A549 (cell line): Measurements from ENCODE around the gene UFC1. TPM values are rescaled to one million over a fixed set of nuclear protein-coding genes. Genes with fewer than 3 reads are reported as not detected.

Source experiments
- ATAC-seq, 2 experiments: fragments of 200-7000 bp in 1 of 2; fragments of >200 bp in 1 of 2; cut with Nextera tagmentation in 1 of 2; cut with Tn5 transposase in 1 of 2; 3 replicates each; pipeline versions ENCODE4 v1.8.0 to v1.9.1; 2018 to 2020; ENCODE audit warnings: mild to moderate bottlenecking in 1 of 2, moderate library complexity in 1 of 2
- CTCF ChIA-PET: fragments of 300-600 bp; sonication (Branson Sonifier 250); formaldehyde crosslinking; extraction: SDS; loops from one replicate; lab custom pipeline; 2021; ENCODE audit warnings: antibody characterized with exemption, inconsistent platforms; lab: Yijun Ruan, JAX
- POLR2A ChIA-PET: fragments of 350-600 bp; formaldehyde crosslinking; extraction: SDS; loops from one replicate; lab custom pipeline; 2021; ENCODE audit warnings: antibody characterized with exemption, inconsistent platforms; lab: Yijun Ruan, JAX
- DNase-seq, 2 experiments: peaks; one replicate each; pipeline versions ENCODE4 v3.0.0 to v3.0.0-alpha.2; 2011 to 2016; ENCODE audit warnings: low read depth in 1 of 2, low spot score in 1 of 2
- FAIRE-seq: peaks from 2 replicates; lab custom pipeline; 2011; peaks lifted over from hg19 to GRCh38; lab: Jason Lieb, UNC
- H3K27ac ChIP-seq, 2 experiments: fragments of >200 bp; sonication (Bioruptor Twin); formaldehyde crosslinking; 3 replicates each; pipeline ENCODE4 v1.5.1; 2016 to 2017
- H3K4me1 ChIP-seq: fragments of >200 bp; sonication (Bioruptor Twin); formaldehyde crosslinking; 3 replicates; pipeline ENCODE4 v1.6.1; 2016
- H3K4me2 ChIP-seq: fragments of >200 bp; sonication (Bioruptor Twin); formaldehyde crosslinking; 3 replicates; pipeline ENCODE4 v1.6.1; 2016
- H3K4me3 ChIP-seq: fragments of >200 bp; sonication (Bioruptor Twin); formaldehyde crosslinking; 3 replicates; pipeline ENCODE4 v1.5.1; 2016
- H3K9me3 ChIP-seq: fragments of >200 bp; sonication (Bioruptor Twin); formaldehyde crosslinking; 3 replicates; pipeline ENCODE4 v1.6.1; 2016
- BHLHE40 ChIP-seq: IDR thresholded peaks from 2 replicates; pipeline ENCODE4 v1.6.1; 2012; ENCODE audit warnings: low read depth, low read length, inconsistent platforms
- CBX8 ChIP-seq: fragments of 200-600 bp; sonication (generic); IDR thresholded peaks from 2 replicates; pipeline ENCODE4 v1.6.1; 2016
- CHD2 ChIP-seq: fragments of 150-350 bp; IDR thresholded peaks from 2 replicates; pipeline ENCODE4 v1.6.1; 2014; ENCODE audit warnings: low read length; ENCODE audit not compliant: partially characterized antibody
- CHD4 ChIP-seq: fragments of 200-600 bp; sonication (generic); IDR thresholded peaks from 2 replicates; pipeline ENCODE4 v1.6.1; 2016; ENCODE audit warnings: antibody characterized with exemption, mild to moderate bottlenecking, borderline replicate concordance
- EHF ChIP-seq: fragments of 250-450 bp; sonication (Bioruptor Pico); IDR thresholded peaks from 2 replicates; pipeline ENCODE4 v1.5.0; 2020; ENCODE audit warnings: mild to moderate bottlenecking
- FOXS1 ChIP-seq: fragments of 250-450 bp; sonication (Bioruptor Pico); IDR thresholded peaks from 2 replicates; pipeline ENCODE4 v1.5.0; 2020; ENCODE audit warnings: mild to moderate bottlenecking, moderate library complexity
- HDAC2 ChIP-seq: fragments of 200-600 bp; sonication (generic); IDR thresholded peaks from 2 replicates; pipeline ENCODE4 v1.6.1; 2016
- HEYL ChIP-seq: fragments of 250-450 bp; sonication (Bioruptor Pico); IDR thresholded peaks from 2 replicates; pipeline ENCODE4 v1.8.0; 2021; ENCODE audit warnings: mild to moderate bottlenecking, moderate library complexity
- HOXB5 ChIP-seq: fragments of 250-450 bp; sonication (Bioruptor Pico); IDR thresholded peaks from 2 replicates; pipeline ENCODE4 v1.5.0; 2020; ENCODE audit warnings: mild to moderate bottlenecking, moderate library complexity
- JUN ChIP-seq, 2 experiments: fragments of >200 bp; sonication (Bioruptor Twin); formaldehyde crosslinking; IDR thresholded peaks; 2 replicates in 1 of 2; 3 replicates in 1 of 2; pipeline ENCODE4 v1.6.1; 2016 to 2017
- JUNB ChIP-seq: fragments of >200 bp; sonication (Bioruptor Twin); formaldehyde crosslinking; IDR thresholded peaks from 2 replicates; pipeline ENCODE4 v1.6.1; 2016
- KDM1A ChIP-seq: fragments of 200-600 bp; sonication (generic); IDR thresholded peaks from 2 replicates; pipeline ENCODE4 v1.6.1; 2016; ENCODE audit warnings: low read depth, mild to moderate bottlenecking
- KDM5A ChIP-seq: fragments of 200-600 bp; sonication (generic); IDR thresholded peaks from 2 replicates; pipeline ENCODE4 v1.6.1; 2016; ENCODE audit warnings: antibody characterized with exemption, mild to moderate bottlenecking
- MAFK ChIP-seq: fragments of 450-650 bp; IDR thresholded peaks from 2 replicates; pipeline ENCODE4 v1.6.1; 2014; ENCODE audit not compliant: partially characterized antibody
- PHF8 ChIP-seq: fragments of 200-600 bp; sonication (generic); IDR thresholded peaks from 2 replicates; pipeline ENCODE4 v1.6.1; 2016; ENCODE audit warnings: low read depth, mild to moderate bottlenecking, antibody characterized with exemption, moderate library complexity, borderline replicate concordance
- POLR2AphosphoS2 ChIP-seq: conservative IDR thresholded peaks from 2 replicates; pipeline ENCODE4 v1.6.1; 2012; ENCODE audit warnings: low read length, improper control_type of control experiment, inconsistent platforms
- RCOR1 ChIP-seq: fragments of 150-350 bp; IDR thresholded peaks from 2 replicates; pipeline ENCODE4 v1.6.1; 2014; ENCODE audit warnings: antibody characterized with exemption, low read length, low read depth
- SMC3 ChIP-seq: fragments of >200 bp; sonication (Bioruptor Twin); formaldehyde crosslinking; IDR thresholded peaks from 3 replicates; pipeline ENCODE4 v1.6.1; 2018; ENCODE audit warnings: inconsistent platforms
- TP53 ChIP-seq: fragments of 250-450 bp; sonication (Bioruptor Pico); IDR thresholded peaks from 2 replicates; pipeline ENCODE4 v1.5.0; 2021; ENCODE audit warnings: mild to moderate bottlenecking, moderate library complexity
- ZFP36 ChIP-seq: fragments of 450-650 bp; IDR thresholded peaks from 2 replicates; pipeline ENCODE4 v1.6.1; 2014; ENCODE audit warnings: borderline replicate concordance; ENCODE audit not compliant: partially characterized antibody
- WGBS: methylation state at CpG from one replicate; pipeline ENCODE4 v1.1.6; 2017; ENCODE audit errors: missing lambda C conversion rate; 5-methylcytosine and 5-hydroxymethylcytosine counted together
- polyA plus RNA-seq, 4 experiments: library from polyadenylated mRNA; depleted of rRNA in 3 of 4; stranded (reverse); fragments of >200 nt; fragmentation: RNase III in 1 of 4; extraction: RNeasy Plus Mini Kit Qiagen cat#74134 plus additional on column Dnase treatment in 1 of 4; gene quantifications; 2 replicates in 3 of 4; 3 replicates in 1 of 4; pipeline ENCODE4 v1.2.3, GENCODE V29; 2011 to 2017
- TF ChIP-seq, protein P1 (sequence below): fragments of >200 bp; sonication (Bioruptor Twin); formaldehyde crosslinking; IDR thresholded peaks from 3 replicates; pipeline ENCODE4 v1.5.1; 2016
- TF ChIP-seq, protein P2 (sequence below): fragments of 250-450 bp; sonication (Bioruptor Pico); IDR thresholded peaks from 2 replicates; pipeline ENCODE4 v1.5.0; 2020; ENCODE audit warnings: low read depth, mild to moderate bottlenecking, moderate library complexity
- TF ChIP-seq, protein P3 (sequence below): fragments of 250-450 bp; sonication (Bioruptor Pico); IDR thresholded peaks from 2 replicates; pipeline ENCODE4 v1.5.0; 2021; ENCODE audit warnings: mild to moderate bottlenecking, moderate library complexity, borderline replicate concordance
- TF ChIP-seq, protein P4 (sequence below): fragments of 200-600 bp; sonication (generic); IDR thresholded peaks from 2 replicates; pipeline ENCODE4 v1.6.1; 2016; ENCODE audit warnings: antibody characterized with exemption, mild to moderate bottlenecking, moderate library complexity
- TF ChIP-seq, protein P5 (sequence below): fragments of >200 bp; sonication (Bioruptor Twin); formaldehyde crosslinking; IDR thresholded peaks from 3 replicates; pipeline ENCODE4 v1.6.1; 2016
- TF ChIP-seq, protein P6 (sequence below): IDR thresholded peaks from 2 replicates; pipeline ENCODE4 v1.6.1; 2012
- TF ChIP-seq, protein P7 (sequence below): fragments of 150-350 bp; IDR thresholded peaks from 2 replicates; pipeline ENCODE4 v1.6.1; 2014; ENCODE audit warnings: low read depth, mild to moderate bottlenecking, low read length

Gene UFC1
- polyA plus RNA-seq, 2 of the 4 experiments (the other 2 are of a cell fraction) = 115 to 153 TPM

DNA sequence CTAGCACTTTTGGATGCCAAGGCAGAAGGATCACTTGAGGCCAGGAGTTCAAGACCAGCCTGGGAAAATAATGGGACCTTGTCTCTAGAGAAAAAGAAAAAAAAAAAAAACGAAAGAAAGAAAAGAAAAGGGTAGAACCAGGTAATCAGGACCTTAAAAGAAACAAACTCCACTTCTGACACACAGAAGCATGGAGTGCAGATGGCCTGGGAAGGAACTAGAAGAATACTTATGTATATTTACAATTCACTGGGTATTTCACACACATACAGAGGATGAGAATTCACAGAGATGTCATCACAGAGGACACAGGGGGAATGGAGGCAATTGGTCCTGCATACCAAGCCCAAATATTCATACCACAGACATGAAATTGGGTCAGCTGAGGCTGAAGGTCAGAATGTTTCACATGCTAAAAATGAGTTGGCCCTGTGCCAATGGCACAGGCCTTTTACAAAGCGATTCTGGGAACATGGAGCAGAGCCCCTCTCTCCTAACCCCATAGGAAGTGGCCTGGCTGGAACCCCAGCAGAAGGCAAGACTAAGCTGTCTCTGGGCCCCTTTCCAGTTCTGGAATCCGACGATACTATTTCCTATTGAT lies 19.1 kb downstream of the UFC1 start:
- H3K4me3 ChIP-seq = no peak overlapping the region
- H3K4me1 ChIP-seq = peaks cover 10% of the 10 kb centered on the region; the same call in 2 of the 3 replicates
- H3K4me2 ChIP-seq = no peak overlapping the region
- FAIRE-seq (no peak), ATAC-seq (no peak), DNase-seq (no peak)
- no peak overlapping the region for H3K27ac ChIP-seq
- WGBS = 85% methylated on average over 4 of the region's 4 CpGs
- TF ChIP-seq TP53 (CRISPR knock-in tag) (no peak), BHLHE40 (no peak), CBX8 (no peak), FOXS1 (CRISPR knock-in tag) (no peak), POLR2AphosphoS2 (no peak), KDM5A (no peak), SMC3 (no peak), KDM1A (no peak), HOXB5 (CRISPR knock-in tag) (no peak), ZFP36 (no peak)
- TF ChIP-seq, protein P1, sequence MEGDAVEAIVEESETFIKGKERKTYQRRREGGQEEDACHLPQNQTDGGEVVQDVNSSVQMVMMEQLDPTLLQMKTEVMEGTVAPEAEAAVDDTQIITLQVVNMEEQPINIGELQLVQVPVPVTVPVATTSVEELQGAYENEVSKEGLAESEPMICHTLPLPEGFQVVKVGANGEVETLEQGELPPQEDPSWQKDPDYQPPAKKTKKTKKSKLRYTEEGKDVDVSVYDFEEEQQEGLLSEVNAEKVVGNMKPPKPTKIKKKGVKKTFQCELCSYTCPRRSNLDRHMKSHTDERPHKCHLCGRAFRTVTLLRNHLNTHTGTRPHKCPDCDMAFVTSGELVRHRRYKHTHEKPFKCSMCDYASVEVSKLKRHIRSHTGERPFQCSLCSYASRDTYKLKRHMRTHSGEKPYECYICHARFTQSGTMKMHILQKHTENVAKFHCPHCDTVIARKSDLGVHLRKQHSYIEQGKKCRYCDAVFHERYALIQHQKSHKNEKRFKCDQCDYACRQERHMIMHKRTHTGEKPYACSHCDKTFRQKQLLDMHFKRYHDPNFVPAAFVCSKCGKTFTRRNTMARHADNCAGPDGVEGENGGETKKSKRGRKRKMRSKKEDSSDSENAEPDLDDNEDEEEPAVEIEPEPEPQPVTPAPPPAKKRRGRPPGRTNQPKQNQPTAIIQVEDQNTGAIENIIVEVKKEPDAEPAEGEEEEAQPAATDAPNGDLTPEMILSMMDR = no peak
- TF ChIP-seq, protein P2, sequence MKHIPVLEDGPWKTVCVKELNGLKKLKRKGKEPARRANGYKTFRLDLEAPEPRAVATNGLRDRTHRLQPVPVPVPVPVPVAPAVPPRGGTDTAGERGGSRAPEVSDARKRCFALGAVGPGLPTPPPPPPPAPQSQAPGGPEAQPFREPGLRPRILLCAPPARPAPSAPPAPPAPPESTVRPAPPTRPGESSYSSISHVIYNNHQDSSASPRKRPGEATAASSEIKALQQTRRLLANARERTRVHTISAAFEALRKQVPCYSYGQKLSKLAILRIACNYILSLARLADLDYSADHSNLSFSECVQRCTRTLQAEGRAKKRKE = no peak
- TF ChIP-seq, protein P3, sequence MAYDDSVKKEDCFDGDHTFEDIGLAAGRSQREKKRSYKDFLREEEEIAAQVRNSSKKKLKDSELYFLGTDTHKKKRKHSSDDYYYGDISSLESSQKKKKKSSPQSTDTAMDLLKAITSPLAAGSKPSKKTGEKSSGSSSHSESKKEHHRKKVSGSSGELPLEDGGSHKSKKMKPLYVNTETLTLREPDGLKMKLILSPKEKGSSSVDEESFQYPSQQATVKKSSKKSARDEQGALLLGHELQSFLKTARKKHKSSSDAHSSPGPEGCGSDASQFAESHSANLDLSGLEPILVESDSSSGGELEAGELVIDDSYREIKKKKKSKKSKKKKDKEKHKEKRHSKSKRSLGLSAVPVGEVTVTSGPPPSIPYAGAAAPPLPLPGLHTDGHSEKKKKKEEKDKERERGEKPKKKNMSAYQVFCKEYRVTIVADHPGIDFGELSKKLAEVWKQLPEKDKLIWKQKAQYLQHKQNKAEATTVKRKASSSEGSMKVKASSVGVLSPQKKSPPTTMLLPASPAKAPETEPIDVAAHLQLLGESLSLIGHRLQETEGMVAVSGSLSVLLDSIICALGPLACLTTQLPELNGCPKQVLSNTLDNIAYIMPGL = no peak
- TF ChIP-seq, protein P4, sequence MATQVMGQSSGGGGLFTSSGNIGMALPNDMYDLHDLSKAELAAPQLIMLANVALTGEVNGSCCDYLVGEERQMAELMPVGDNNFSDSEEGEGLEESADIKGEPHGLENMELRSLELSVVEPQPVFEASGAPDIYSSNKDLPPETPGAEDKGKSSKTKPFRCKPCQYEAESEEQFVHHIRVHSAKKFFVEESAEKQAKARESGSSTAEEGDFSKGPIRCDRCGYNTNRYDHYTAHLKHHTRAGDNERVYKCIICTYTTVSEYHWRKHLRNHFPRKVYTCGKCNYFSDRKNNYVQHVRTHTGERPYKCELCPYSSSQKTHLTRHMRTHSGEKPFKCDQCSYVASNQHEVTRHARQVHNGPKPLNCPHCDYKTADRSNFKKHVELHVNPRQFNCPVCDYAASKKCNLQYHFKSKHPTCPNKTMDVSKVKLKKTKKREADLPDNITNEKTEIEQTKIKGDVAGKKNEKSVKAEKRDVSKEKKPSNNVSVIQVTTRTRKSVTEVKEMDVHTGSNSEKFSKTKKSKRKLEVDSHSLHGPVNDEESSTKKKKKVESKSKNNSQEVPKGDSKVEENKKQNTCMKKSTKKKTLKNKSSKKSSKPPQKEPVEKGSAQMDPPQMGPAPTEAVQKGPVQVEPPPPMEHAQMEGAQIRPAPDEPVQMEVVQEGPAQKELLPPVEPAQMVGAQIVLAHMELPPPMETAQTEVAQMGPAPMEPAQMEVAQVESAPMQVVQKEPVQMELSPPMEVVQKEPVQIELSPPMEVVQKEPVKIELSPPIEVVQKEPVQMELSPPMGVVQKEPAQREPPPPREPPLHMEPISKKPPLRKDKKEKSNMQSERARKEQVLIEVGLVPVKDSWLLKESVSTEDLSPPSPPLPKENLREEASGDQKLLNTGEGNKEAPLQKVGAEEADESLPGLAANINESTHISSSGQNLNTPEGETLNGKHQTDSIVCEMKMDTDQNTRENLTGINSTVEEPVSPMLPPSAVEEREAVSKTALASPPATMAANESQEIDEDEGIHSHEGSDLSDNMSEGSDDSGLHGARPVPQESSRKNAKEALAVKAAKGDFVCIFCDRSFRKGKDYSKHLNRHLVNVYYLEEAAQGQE = no peak
- POLR2A ChIA-PET = no interaction called here
- no peaks in the 10 kb centered on the region for H3K9me3 ChIP-seq
- CTCF ChIA-PET = interaction anchor here (3.2 kb wide), 1 partner anchor 19 kb away, joined by 14 read pairs; no protein-coding TSS in a partner anchor

DNA sequence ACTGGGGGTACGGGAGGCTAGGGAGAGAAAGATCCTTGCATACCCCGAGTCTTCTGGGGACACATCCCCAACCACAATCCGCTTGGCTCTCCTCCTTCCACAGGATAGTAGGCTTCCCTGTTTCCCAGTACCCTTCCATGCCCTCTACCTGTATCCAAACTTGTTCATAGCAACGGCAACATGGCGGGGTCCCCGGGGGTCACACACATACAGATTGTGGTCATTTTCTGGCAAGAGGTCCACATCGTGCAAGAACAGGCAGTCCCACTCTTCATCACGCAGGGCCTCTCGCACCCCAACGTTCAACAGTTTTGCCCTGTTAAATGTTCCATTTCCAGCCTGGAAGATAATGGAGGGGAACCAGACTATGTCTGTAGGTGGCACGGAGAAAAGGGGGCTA lies 19.9 kb downstream of the UFC1 start:
- FAIRE-seq = no peak
- POLR2A ChIA-PET = no interaction called here
- TF ChIP-seq, protein P5, sequence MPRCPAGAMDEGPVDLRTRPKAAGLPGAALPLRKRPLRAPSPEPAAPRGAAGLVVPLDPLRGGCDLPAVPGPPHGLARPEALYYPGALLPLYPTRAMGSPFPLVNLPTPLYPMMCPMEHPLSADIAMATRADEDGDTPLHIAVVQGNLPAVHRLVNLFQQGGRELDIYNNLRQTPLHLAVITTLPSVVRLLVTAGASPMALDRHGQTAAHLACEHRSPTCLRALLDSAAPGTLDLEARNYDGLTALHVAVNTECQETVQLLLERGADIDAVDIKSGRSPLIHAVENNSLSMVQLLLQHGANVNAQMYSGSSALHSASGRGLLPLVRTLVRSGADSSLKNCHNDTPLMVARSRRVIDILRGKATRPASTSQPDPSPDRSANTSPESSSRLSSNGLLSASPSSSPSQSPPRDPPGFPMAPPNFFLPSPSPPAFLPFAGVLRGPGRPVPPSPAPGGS = no peak
- TF ChIP-seq, protein P6, sequence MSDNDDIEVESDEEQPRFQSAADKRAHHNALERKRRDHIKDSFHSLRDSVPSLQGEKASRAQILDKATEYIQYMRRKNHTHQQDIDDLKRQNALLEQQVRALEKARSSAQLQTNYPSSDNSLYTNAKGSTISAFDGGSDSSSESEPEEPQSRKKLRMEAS = no peak
- TF ChIP-seq HOXB5 (CRISPR knock-in tag) (no peak), CHD2 (no peak), MAFK (no peak), HDAC2 (no peak), JUN (IDR thresholded peaks at IDR 0.05) (no peak), HEYL (CRISPR knock-in tag) (no peak), CHD4 (no peak), RCOR1 (no peak), KDM5A (no peak), EHF (CRISPR knock-in tag) (no peak), ZFP36 (no peak), PHF8 (no peak), JUNB (no peak)
- TF ChIP-seq, protein P7, sequence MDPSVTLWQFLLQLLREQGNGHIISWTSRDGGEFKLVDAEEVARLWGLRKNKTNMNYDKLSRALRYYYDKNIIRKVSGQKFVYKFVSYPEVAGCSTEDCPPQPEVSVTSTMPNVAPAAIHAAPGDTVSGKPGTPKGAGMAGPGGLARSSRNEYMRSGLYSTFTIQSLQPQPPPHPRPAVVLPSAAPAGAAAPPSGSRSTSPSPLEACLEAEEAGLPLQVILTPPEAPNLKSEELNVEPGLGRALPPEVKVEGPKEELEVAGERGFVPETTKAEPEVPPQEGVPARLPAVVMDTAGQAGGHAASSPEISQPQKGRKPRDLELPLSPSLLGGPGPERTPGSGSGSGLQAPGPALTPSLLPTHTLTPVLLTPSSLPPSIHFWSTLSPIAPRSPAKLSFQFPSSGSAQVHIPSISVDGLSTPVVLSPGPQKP = no peak

More for the DNA sequence above, 19.9 kb downstream of the UFC1 start:
- CTCF ChIA-PET = interaction anchor here (0.7 to 3.2 kb wide), 2 partner anchors 18 to 260 kb away, joined by 4 to 14 read pairs; no protein-coding TSS in a partner anchor
- Histone ChIP-seq H3K4me2 (no peak overlapping the region), H3K9me3 (no peaks in the 10 kb centered on the region), H3K4me3 (no peak overlapping the region), H3K4me1 (peaks cover 11% of the 10 kb centered on the region; the same call in 2 of the 3 replicates), H3K27ac (no peak overlapping the region)
- DNase-seq = no peak
- no peak for ATAC-seq
- WGBS = 94% methylated on average over 11 of the region's 11 CpGs
